Vagina (tissue), 2 donors: ENCODE results near the gene SCFD2.

Experiments used
- CTCF ChIP-seq, 3 experiments: fragments of 450-650 bp in 2 of 3; fragments of 200-600 bp in 1 of 3; sonication (generic) in 1 of 3; IDR thresholded peaks; one replicate each; pipeline ENCODE4 v1.5.1; 2017 to 2019; ENCODE audit warnings: antibody characterized with exemption in 3 of 3, mild to moderate bottlenecking in 2 of 3, moderate library complexity in 2 of 3
- POLR2A ChIP-seq, 2 donors: fragments of 450-650 bp; IDR thresholded peaks; one replicate each; pipeline ENCODE4 v1.6.1; 2017; ENCODE audit warnings: antibody characterized with exemption in 2 of 2, mild to moderate bottlenecking in 2 of 2, moderate library complexity in 2 of 2
- POLR2AphosphoS5 ChIP-seq, 2 donors: sonication (generic); formaldehyde crosslinking; IDR thresholded peaks; one replicate each; pipeline ENCODE4 v1.9.0; 2017; ENCODE audit warnings: antibody characterized with exemption in 2 of 2, mild to moderate bottlenecking in 2 of 2, low read depth in 1 of 2; ENCODE audit not compliant: insufficient read depth in 1 of 2

GRCh38 chr4:52836678-52837077 is 529.2 kb downstream of the SCFD2 start:
- TF ChIP-seq POLR2AphosphoS5 (IDR thresholded peaks at IDR 0.05; ENCODE audit: insufficient read depth in 1 of 2, low read depth in 1 of 2): no peak
- no peak for TF ChIP-seq CTCF (IDR thresholded peaks at IDR 0.05)
- TF ChIP-seq POLR2A (IDR thresholded peaks at IDR 0.05): no peak
